ENCODE data around the gene MRPL16. TPM values are rescaled to one million over a fixed set of nuclear protein-coding genes. Genes with fewer than 3 reads are reported as not detected.
A peak's percentile ranks its signal among the peaks of the same experiment; 100 is the strongest.

The MRPL16 gene
- total and polyA plus RNA-seq, 4 donors, result 24.9 to 54.9 (median 39.6) TPM

DNA sequence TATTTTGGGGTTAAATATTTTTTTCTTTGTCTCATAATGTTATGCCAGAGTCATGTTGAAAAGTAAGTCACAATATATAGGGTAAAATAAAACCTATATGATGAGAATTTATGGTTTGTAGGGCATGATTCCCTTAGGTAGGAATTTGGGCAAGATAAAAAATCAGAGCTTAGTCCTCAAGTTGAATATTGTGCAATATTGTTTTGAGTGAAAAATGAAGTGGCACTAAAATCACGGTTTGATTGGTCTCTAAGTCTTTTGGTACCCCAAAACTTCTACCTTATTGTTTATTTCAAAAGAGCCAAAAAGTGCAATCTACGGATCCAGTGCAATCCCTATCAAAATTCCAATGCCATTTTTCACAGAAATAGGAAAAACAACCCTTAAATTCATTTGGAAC, 1.6 kb upstream of the MRPL16 start:
- H3K9me3 ChIP-seq (ENCODE audit: control insufficient read depth in 4 of 4, low read length in 3 of 4), result no peaks in the 10 kb centered on the region
- no peak overlapping the region for H3K9ac ChIP-seq (ENCODE audit: low read depth in 1 of 2, low read length in 2 of 2)
- no peak overlapping the region for H3K27ac ChIP-seq (ENCODE audit: low read depth in 1 of 2, low read length in 2 of 2)
- no peak overlapping the region for H3K4me3 ChIP-seq (ENCODE audit: low read depth in 1 of 3, low read length in 3 of 3)
- no peak for DNase-seq (ENCODE audit: low spot score)
- no peak for TF ChIP-seq SP1 (IDR thresholded peaks at IDR 0.05)
- H3K27me3 ChIP-seq (ENCODE audit: control insufficient read depth in 4 of 4, insufficient read depth in 4 of 4, low read length in 3 of 4), result no peaks in the 10 kb centered on the region
- peaks cover 0 to 9% (median 3%) of the 10 kb centered on the region in 4 donors for H3K36me3 ChIP-seq (ENCODE audit: control insufficient read depth in 4 of 4, insufficient read depth in 3 of 4, low read depth in 1 of 4, low read length in 3 of 4)
- 84% methylated on average over 2 of the region's 2 CpGs for WGBS
- peaks cover 0 to 6% (median 0%) of the 10 kb centered on the region in 4 donors for H3K4me1 ChIP-seq (ENCODE audit: control insufficient read depth in 4 of 4, insufficient read depth in 4 of 4, low read length in 3 of 4)

DNA sequence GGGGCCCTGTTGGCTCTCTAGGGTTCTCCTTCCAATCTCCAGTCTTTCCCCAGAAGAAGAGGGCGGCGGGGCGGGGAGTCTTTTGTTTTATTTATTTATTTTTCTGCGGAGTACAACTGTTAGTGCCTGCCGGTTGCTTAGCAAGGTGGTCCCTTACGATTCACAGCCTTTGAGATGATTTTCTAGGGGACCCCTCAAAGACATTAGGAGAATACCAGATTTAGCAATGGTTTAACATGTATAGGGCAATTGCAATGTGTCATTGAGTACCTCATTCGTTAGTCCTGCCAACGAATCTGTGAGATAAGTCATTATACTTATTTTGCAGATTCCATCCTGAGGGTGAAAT, 307 bp upstream of the MRPL16 start:
- no peaks in the 10 kb centered on the region for H3K27me3 ChIP-seq (ENCODE audit: control insufficient read depth in 4 of 4, insufficient read depth in 4 of 4, low read length in 3 of 4)
- H3K36me3 ChIP-seq (ENCODE audit: control insufficient read depth in 4 of 4, insufficient read depth in 3 of 4, low read depth in 1 of 4, low read length in 3 of 4), result peaks cover 4 to 22% (median 14%) of the 10 kb centered on the region in 4 donors
- WGBS, result 15% methylated on average over 8 of the region's 8 CpGs
- peak overlapping the region; percentile 74 to 90 for H3K27ac ChIP-seq (ENCODE audit: low read depth in 1 of 2, low read length in 2 of 2)
- TF ChIP-seq NR2F2 (IDR thresholded peaks at IDR 0.05) (no peak), RAD21 (IDR thresholded peaks at IDR 0.05) (no peak), HNF4A (conservative IDR thresholded peaks at IDR 0.05) (no peak), HNF4G (IDR thresholded peaks at IDR 0.05) (no peak), GABPA (IDR thresholded peaks at IDR 0.05 in 1 of 2, conservative IDR thresholded peaks at IDR 0.05 in 1 of 2) (peak; percentile 14 to 70), TAF1 (conservative IDR thresholded peaks at IDR 0.05) (peak; percentile 5)
- peaks cover 0 to 6% (median 0%) of the 10 kb centered on the region in 4 donors for H3K4me1 ChIP-seq (ENCODE audit: control insufficient read depth in 4 of 4, insufficient read depth in 4 of 4, low read length in 3 of 4)
- H3K9me3 ChIP-seq (ENCODE audit: control insufficient read depth in 4 of 4, low read length in 3 of 4), result no peaks in the 10 kb centered on the region
- peak overlapping the region; percentile 78 to 98 (median 87) for H3K4me3 ChIP-seq (ENCODE audit: low read depth in 1 of 3, low read length in 3 of 3)
- no peak for DNase-seq (ENCODE audit: low spot score)
- peak overlapping the region in 1 of 2 donors; percentile 98 for H3K9ac ChIP-seq (ENCODE audit: low read depth in 1 of 2, low read length in 2 of 2)

DNA sequence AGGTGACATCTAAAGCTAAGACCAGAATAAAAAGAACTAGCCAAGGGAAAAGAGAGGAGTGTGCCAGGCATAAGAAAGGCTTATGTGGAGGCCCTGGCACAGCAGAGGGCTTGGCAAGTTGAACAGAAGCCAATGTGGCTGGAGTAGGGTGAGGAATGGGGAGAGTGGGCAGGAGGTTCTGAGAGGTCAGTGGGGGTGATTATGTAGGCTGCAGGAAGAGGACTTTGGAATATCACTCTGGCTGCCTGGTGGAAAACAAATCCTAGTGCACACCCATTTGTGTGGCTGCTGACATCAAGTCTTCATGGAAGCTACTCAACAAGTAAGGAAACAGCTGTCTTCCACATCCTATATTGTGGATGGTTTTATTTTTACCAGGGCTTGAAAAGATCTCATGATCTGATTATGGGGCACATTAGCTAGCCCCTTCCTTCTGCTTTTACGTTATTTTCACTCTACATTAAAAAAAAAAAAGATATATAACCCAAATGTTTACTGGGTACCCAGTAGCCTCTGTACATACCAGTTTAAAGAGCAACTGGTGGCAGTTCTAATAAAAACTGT, 3.4 kb downstream of the MRPL16 start:
- H3K4me3 ChIP-seq (ENCODE audit: low read depth in 1 of 3, low read length in 3 of 3), result no peak overlapping the region
- H3K27ac ChIP-seq (ENCODE audit: low read depth in 1 of 2, low read length in 2 of 2), result no peak overlapping the region
- peaks cover 8 to 37% (median 20%) of the 10 kb centered on the region in 4 donors for H3K36me3 ChIP-seq (ENCODE audit: control insufficient read depth in 4 of 4, insufficient read depth in 3 of 4, low read depth in 1 of 4, low read length in 3 of 4)
- no peaks in the 10 kb centered on the region for H3K9me3 ChIP-seq (ENCODE audit: control insufficient read depth in 4 of 4, low read length in 3 of 4)
- peaks cover 0 to 6% (median 2%) of the 10 kb centered on the region in 4 donors for H3K4me1 ChIP-seq (ENCODE audit: control insufficient read depth in 4 of 4, insufficient read depth in 4 of 4, low read length in 3 of 4)
- TF ChIP-seq EGR1 (IDR thresholded peaks at IDR 0.05; ENCODE audit: low read depth in 2 of 2) (no peak), RXRA (IDR thresholded peaks at IDR 0.05) (peak in 1 of 2 donors; percentile 27), HNF4A (conservative IDR thresholded peaks at IDR 0.05) (peak; percentile 42 to 48), SP1 (IDR thresholded peaks at IDR 0.05) (peak; percentile 32)
- TF ChIP-seq, protein P1, sequence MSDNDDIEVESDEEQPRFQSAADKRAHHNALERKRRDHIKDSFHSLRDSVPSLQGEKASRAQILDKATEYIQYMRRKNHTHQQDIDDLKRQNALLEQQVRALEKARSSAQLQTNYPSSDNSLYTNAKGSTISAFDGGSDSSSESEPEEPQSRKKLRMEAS (IDR thresholded peaks at IDR 0.05), result no peak
- no peak overlapping the region for H3K9ac ChIP-seq (ENCODE audit: low read depth in 1 of 2, low read length in 2 of 2)
- no peaks in the 10 kb centered on the region for H3K27me3 ChIP-seq (ENCODE audit: control insufficient read depth in 4 of 4, insufficient read depth in 4 of 4, low read length in 3 of 4)
- DNase-seq (ENCODE audit: low spot score), result no peak
- 82% methylated on average over 1 of the region's 1 CpG for WGBS

DNA sequence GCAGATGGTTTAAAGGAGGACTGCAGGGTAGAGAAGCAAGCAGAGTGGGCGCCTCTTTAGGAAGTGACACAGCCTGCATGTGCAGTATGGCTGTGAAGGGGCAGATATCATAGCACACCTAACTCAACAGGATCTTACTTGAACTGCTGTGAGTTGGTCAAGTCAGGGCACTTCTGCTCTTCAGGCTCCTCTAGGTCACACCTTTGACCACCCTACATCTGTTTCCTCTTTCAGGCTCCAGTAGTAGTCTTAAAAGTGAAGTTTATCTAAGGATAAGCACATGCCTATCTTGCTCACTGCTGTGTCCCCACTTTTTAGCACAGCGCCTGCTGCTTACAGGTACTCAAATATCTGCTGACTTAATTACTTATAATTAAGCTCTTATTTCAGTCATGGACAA, 6.5 kb downstream of the MRPL16 start:
- DNase-seq (ENCODE audit: low spot score), result no peak
- TF ChIP-seq GABPA (IDR thresholded peaks at IDR 0.05 in 1 of 2, conservative IDR thresholded peaks at IDR 0.05 in 1 of 2), result no peak
- no peak for TF ChIP-seq TAF1 (conservative IDR thresholded peaks at IDR 0.05)
- TF ChIP-seq EGR1 (IDR thresholded peaks at IDR 0.05; ENCODE audit: low read depth in 2 of 2), result no peak
- TF ChIP-seq, protein P2, sequence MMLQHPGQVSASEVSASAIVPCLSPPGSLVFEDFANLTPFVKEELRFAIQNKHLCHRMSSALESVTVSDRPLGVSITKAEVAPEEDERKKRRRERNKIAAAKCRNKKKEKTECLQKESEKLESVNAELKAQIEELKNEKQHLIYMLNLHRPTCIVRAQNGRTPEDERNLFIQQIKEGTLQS (IDR thresholded peaks at IDR 0.05), result no peak
- TF ChIP-seq, protein P1 (IDR thresholded peaks at IDR 0.05), result no peak
- no peak for TF ChIP-seq SP1 (IDR thresholded peaks at IDR 0.05)
- TF ChIP-seq NR2F2 (IDR thresholded peaks at IDR 0.05), result no peak
- TF ChIP-seq RAD21 (IDR thresholded peaks at IDR 0.05), result no peak
- TF ChIP-seq RXRA (IDR thresholded peaks at IDR 0.05), result no peak
- Histone ChIP-seq H3K4me3 (ENCODE audit: low read depth in 1 of 3, low read length in 3 of 3) (no peak overlapping the region), H3K9me3 (ENCODE audit: control insufficient read depth in 4 of 4, low read length in 3 of 4) (no peaks in the 10 kb centered on the region), H3K9ac (ENCODE audit: low read depth in 1 of 2, low read length in 2 of 2) (no peak overlapping the region), H3K4me1 (ENCODE audit: control insufficient read depth in 4 of 4, insufficient read depth in 4 of 4, low read length in 3 of 4) (peaks cover 0 to 6% (median 0%) of the 10 kb centered on the region in 4 donors), H3K27me3 (ENCODE audit: control insufficient read depth in 4 of 4, insufficient read depth in 4 of 4, low read length in 3 of 4) (no peaks in the 10 kb centered on the region), H3K36me3 (ENCODE audit: control insufficient read depth in 4 of 4, insufficient read depth in 3 of 4, low read depth in 1 of 4, low read length in 3 of 4) (peaks cover 8 to 37% (median 20%) of the 10 kb centered on the region in 4 donors), H3K27ac (ENCODE audit: low read depth in 1 of 2, low read length in 2 of 2) (no peak overlapping the region)
- WGBS, result 96% methylated on average over 2 of the region's 2 CpGs

Measured in liver (tissue), 9 donors.